Activated naive CD8-positive, alpha-beta T cell (primary cell): ENCODE data around the gene HOXC11.

Experiments
- H3K27ac Mint-ChIP-seq: one replicate; pipeline ENCODE4 v1.8.0; 2021; ENCODE audit warnings: mixed read lengths
- H3K27me3 Mint-ChIP-seq: one replicate; pipeline ENCODE4 v1.8.0; 2021; ENCODE audit warnings: mixed read lengths
- H3K36me3 Mint-ChIP-seq: one replicate; pipeline ENCODE4 v1.8.0; 2021; ENCODE audit warnings: mixed read lengths
- H3K4me1 Mint-ChIP-seq: one replicate; pipeline ENCODE4 v1.8.0; 2021; ENCODE audit warnings: low read depth, mixed read lengths
- H3K4me3 Mint-ChIP-seq: one replicate; pipeline ENCODE4 v1.8.0; 2021; ENCODE audit warnings: mild to moderate bottlenecking, mixed read lengths
- H3K9me3 Mint-ChIP-seq: one replicate; pipeline ENCODE4 v1.8.0; 2021; ENCODE audit warnings: low read depth, mixed read lengths

HOXC11 gene

GRCh38 chr12:53980802-53981496 lies 8.0 kb downstream of the HOXC11 start:
- peaks cover 19% of the 10 kb centered on the region for H3K4me1 Mint-ChIP-seq
- H3K36me3 Mint-ChIP-seq = no peaks in the 10 kb centered on the region
- no peaks in the 10 kb centered on the region for H3K9me3 Mint-ChIP-seq
- H3K27me3 Mint-ChIP-seq = peaks cover 65% of the 10 kb centered on the region
- H3K4me3 Mint-ChIP-seq = no peak overlapping the region
- no peak overlapping the region for H3K27ac Mint-ChIP-seq

GRCh38 chr12:53981634-53982565 lies 9.0 kb downstream of the HOXC11 start:
- H3K27me3 Mint-ChIP-seq = peaks cover 67% of the 10 kb centered on the region
- H3K27ac Mint-ChIP-seq = no peak overlapping the region
- no peak overlapping the region for H3K4me3 Mint-ChIP-seq
- no peaks in the 10 kb centered on the region for H3K9me3 Mint-ChIP-seq
- H3K36me3 Mint-ChIP-seq = no peaks in the 10 kb centered on the region
- H3K4me1 Mint-ChIP-seq = peaks cover 25% of the 10 kb centered on the region

- Mint-ChIP-seq H3K27me3 (peaks cover 68% of the 10 kb centered on the region), H3K9me3 (no peaks in the 10 kb centered on the region), H3K4me1 (peaks cover 25% of the 10 kb centered on the region), H3K4me3 (no peak overlapping the region), H3K36me3 (no peaks in the 10 kb centered on the region), H3K27ac (no peak overlapping the region)
Measured at GRCh38 chr12:53982648-53983567, 10.0 kb downstream of the HOXC11 start.

GRCh38 chr12:53983568-53983949 lies 10.6 kb downstream of the HOXC11 start:
- H3K4me3 Mint-ChIP-seq = no peak overlapping the region
- no peaks in the 10 kb centered on the region for H3K36me3 Mint-ChIP-seq
- H3K9me3 Mint-ChIP-seq = no peaks in the 10 kb centered on the region
- H3K27me3 Mint-ChIP-seq = peaks cover 70% of the 10 kb centered on the region
- H3K27ac Mint-ChIP-seq = no peak overlapping the region
- H3K4me1 Mint-ChIP-seq = peaks cover 25% of the 10 kb centered on the region

GRCh38 chr12:53983950-53984572 lies 11.1 kb downstream of the HOXC11 start:
- peaks cover 69% of the 10 kb centered on the region for H3K27me3 Mint-ChIP-seq
- no peak overlapping the region for H3K4me3 Mint-ChIP-seq
- no peaks in the 10 kb centered on the region for H3K36me3 Mint-ChIP-seq
- no peak overlapping the region for H3K27ac Mint-ChIP-seq
- peaks cover 27% of the 10 kb centered on the region for H3K4me1 Mint-ChIP-seq
- H3K9me3 Mint-ChIP-seq = no peaks in the 10 kb centered on the region

- Mint-ChIP-seq H3K36me3 (no peaks in the 10 kb centered on the region), H3K9me3 (no peaks in the 10 kb centered on the region), H3K27ac (no peak within 1 kb of the TSS), H3K4me3 (peak within 1 kb of the TSS; percentile 71), H3K27me3 (peaks cover 69% of the 10 kb centered on the region), H3K4me1 (peaks cover 37% of the 10 kb centered on the region)
Measured at GRCh38 chr12:53984901-53985691, 12.2 kb downstream of the HOXC11 start, which contains the start of gene HOXC10. TSS of gene HOXC10 (plus strand) at chr12:53985146. CDS start at chr12:53985260, 114 bp downstream.

GRCh38 chr12:53985692-53985993 lies 12.7 kb downstream of the HOXC11 start:
- no peak overlapping the region for H3K27ac Mint-ChIP-seq
- no peaks in the 10 kb centered on the region for H3K9me3 Mint-ChIP-seq
- H3K4me1 Mint-ChIP-seq = peaks cover 37% of the 10 kb centered on the region
- peaks cover 70% of the 10 kb centered on the region for H3K27me3 Mint-ChIP-seq
- H3K36me3 Mint-ChIP-seq = no peaks in the 10 kb centered on the region
- peak overlapping the region; percentile 71 for H3K4me3 Mint-ChIP-seq

GRCh38 chr12:53985994-53986685 lies 13.2 kb downstream of the HOXC11 start:
- Mint-ChIP-seq H3K27ac (no peak overlapping the region), H3K36me3 (no peaks in the 10 kb centered on the region), H3K4me3 (peak overlapping the region; percentile 38), H3K27me3 (peaks cover 68% of the 10 kb centered on the region), H3K9me3 (no peaks in the 10 kb centered on the region), H3K4me1 (peaks cover 33% of the 10 kb centered on the region)

- Mint-ChIP-seq H3K4me1 (peaks cover 33% of the 10 kb centered on the region), H3K4me3 (peak overlapping the region; percentile 38), H3K27me3 (peaks cover 67% of the 10 kb centered on the region), H3K36me3 (no peaks in the 10 kb centered on the region), H3K27ac (no peak overlapping the region), H3K9me3 (no peaks in the 10 kb centered on the region)
Measured at GRCh38 chr12:53986686-53987483, 14.0 kb downstream of the HOXC11 start.

GRCh38 chr12:53987787-53988230 lies 14.9 kb downstream of the HOXC11 start:
- peaks cover 36% of the 10 kb centered on the region for H3K4me1 Mint-ChIP-seq
- H3K9me3 Mint-ChIP-seq = no peaks in the 10 kb centered on the region
- H3K27me3 Mint-ChIP-seq = peaks cover 67% of the 10 kb centered on the region
- no peaks in the 10 kb centered on the region for H3K36me3 Mint-ChIP-seq
- no peak overlapping the region for H3K4me3 Mint-ChIP-seq
- no peak overlapping the region for H3K27ac Mint-ChIP-seq

GRCh38 chr12:53988541-53989226 lies 15.8 kb downstream of the HOXC11 start:
- Mint-ChIP-seq H3K4me1 (peaks cover 39% of the 10 kb centered on the region), H3K9me3 (no peaks in the 10 kb centered on the region), H3K4me3 (no peak overlapping the region), H3K36me3 (no peaks in the 10 kb centered on the region), H3K27me3 (peaks cover 66% of the 10 kb centered on the region), H3K27ac (no peak overlapping the region)
